ENCODE results near the gene TWIST2.

TWIST2 gene

DNA sequence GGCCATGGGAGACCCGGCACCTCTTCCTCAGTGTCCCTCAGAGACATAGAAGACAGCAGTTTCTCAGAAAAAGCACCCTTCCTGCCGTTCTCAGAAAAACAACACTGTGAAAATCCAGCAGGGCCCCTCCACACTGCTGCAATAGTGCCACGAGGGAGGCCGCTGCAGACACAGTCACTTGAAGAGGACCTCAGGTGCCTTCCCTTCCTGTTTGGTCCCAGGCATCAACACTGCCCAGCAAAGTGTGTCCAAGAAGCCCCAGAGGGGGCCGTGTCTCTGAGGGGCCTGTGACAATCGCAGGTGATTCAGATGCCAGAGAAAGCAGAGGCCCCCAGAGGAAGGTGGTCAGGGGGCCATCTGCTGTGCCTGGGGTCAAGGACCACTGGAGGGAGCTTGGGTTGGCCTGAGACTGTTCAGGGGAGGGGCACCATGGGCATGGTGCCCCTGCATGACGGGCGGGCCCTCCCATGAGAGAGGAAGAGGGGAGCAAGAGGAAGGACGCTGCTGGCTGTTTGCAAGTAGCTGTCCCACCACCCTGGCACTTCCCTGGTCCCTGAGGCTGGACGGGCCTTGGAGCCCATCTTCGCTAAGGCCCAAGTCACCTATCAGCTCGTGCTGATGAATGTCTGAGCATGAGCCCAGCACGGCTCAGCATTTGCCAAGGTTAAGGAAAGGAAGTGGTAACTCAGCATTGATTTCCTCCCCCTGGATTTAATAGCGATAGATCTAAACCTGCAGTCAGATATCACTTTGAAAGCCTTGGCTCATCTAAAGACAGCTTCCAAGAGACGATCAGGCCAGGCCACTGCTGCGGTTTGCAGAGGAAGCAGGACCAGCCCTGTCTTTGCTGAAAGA, 9.1 kb downstream of the TWIST2 start:
- DNase-seq (ENCODE audit: low read depth) = no peak

DNA sequence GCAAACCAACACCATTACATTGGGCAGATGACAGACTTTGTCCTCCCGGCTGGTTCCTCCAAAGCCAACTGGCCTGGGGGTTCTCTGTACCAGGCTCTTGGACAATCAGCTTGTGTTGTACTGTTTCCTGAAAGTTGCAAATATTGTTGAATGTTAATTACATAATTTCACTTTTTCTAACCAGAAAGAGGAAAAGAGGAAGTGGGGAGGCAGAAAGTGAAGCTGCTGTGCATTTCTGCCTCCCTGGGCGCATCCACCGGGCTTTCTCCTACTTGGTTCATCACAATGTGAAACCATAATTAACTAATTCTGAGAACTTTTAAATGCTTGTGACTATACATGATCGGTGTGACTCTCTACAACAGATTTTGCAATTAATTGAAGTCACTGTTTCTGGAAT, 10.1 kb downstream of the TWIST2 start:
- DNase-seq (ENCODE audit: low read depth) = no peak

DNA sequence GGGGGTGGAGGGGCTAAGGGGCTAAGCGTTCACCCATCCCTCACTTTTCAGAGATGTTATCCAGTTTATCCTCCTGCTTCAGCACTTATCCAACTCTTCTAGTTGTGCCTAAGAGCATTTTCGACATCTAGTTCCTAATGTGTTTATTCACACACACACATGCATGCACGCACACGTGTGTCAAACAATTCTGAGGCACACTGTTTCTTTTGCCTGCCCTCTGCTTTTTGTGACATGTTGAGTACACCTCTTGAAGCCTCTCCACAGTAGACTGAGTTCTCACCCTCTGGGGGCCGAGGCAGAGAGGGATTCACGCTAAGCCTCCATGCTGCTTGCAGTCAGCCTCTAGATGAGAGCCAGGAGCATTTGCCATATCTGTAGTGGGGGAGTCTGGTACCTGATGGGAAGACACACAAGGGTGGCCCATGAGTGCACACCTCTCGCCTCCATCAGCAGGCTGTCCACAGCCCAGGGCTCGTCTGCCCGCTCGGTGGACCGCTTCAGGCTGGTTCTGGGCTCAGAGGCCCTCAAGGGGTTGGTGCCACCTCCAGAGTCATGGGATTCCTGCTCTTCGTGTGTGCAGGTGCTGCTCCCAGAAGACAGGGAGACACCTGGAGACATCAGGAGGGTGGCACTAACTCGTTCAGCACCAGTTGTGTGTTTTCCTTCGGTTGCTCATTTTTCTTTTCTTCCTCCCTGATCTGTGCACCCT, 11.9 kb downstream of the TWIST2 start:
- DNase-seq (ENCODE audit: low read depth) = no peak

DNA sequence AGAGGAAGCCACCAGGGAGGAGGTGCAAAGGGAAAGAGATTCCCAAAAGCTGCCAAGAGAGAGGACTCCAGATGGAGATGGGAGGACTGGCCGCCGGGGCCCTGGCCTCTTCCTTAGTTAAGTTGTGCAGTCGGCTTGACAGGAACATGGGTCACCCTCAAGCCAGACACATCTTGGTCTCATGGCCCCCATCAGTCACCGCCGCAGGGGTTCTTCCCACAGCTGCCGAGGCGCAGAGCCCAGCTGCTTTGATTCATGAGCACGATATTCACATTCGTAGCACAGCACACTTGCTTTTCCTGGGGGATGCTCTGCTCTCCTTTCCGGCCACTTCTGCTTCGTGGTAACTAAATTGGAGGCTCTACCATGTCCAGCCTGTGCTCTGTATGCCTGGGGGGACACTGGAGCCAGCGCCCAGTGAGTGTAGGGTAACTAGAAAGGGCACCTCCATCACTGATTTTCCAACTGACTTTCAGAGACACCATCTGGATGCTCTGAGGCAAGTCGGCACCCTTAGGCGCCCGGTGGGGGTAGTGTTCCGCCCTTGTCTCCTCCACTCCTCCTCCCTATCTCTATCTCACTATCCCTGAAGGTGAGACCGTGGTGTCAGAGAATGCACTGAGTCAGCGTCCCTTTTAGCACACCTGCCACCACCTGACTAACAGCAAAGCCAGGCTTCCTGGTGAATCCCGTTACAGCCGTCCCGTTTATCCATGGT, 13.3 kb downstream of the TWIST2 start:
- DNase-seq (ENCODE audit: low read depth) = no peak

DNA sequence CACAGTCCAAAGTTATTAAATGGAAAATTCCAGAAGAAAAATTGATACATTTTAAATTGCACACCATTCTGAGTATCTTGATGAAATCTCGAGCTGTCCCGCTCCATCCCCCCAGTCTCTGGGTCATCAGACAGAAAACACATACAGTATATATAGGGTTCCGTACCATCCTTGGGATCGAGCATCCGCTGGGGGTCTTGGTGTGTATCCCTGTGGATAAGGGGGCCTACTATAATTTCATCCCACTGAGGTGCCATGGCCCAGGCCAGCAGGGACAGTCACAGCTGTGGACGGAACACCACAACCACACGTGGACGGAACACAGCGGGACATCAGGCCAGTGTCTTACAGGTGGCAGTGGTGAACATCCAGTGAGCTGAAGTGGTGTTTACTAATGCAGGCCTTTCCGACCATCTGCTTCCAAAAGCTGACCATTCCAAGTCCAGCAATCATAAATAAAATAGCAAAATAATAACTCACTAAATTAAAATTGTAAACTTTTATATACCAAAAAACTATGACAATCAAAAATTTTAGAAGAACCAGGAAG, 14.0 kb downstream of the TWIST2 start:
- DNase-seq (ENCODE audit: low read depth) = no peak

DNA sequence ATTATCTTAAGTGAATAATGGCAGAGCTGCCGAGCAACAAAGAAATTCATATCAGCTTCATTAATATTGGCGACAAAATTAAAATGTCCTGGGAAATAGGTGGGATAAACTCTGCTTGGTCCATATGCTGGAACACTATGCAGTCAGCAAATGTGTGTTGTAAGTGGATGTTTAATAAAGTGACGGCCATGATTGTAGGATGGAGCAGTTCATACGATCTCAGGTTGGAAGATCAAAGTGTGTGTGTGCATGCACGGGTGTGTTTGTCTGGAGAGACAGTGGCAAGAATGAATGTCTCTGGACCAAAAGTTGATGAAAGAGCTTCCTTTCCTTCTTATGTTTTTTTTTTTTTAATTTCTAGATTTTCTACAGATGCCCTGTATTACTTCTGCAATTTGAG, 14.8 kb downstream of the TWIST2 start:
- DNase-seq (ENCODE audit: low read depth) = no peak

DNA sequence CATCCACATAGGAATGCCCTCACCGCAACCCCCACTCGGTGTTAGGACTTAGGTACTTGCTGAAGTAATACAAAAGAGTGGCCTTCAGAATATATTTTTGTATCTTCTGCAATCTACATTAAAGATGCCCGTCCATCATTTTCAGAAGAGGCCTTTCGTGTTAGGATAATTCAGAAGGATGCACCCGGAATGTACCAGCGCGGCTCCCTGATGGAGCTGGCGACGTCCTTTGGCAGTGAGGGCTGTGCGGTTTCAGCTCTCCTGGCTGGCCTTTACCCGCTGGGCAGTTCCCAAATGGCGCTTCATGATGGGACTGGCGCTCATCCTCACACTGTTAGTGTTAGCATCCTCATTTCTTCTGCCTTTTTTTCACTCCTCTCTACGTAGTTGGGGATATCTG, 15.3 kb downstream of the TWIST2 start:
- no peak for DNase-seq (ENCODE audit: low read depth)

DNA sequence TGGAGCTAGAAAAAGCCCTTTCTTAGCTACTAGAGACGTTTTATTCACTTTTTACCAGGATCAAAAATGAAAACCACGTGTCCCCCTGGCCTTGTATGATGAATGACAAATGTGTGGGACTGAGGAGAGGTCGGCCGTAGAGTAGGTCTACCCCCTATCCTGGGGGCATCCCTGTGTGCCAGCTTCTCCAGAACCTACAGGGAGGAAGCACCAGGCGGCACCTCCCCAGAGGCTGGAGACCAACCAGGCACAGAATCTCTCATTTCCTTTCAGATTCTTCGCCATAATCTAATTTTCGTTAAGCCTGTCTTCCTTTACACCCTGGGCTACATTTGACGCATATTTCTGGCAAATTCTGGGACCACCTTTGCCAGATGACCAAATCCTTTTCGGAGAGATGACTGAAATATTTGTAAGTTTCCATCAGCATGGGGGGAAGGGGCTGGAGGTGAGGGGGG, 15.9 kb downstream of the TWIST2 start:
- DNase-seq (ENCODE audit: low read depth) = no peak

DNA sequence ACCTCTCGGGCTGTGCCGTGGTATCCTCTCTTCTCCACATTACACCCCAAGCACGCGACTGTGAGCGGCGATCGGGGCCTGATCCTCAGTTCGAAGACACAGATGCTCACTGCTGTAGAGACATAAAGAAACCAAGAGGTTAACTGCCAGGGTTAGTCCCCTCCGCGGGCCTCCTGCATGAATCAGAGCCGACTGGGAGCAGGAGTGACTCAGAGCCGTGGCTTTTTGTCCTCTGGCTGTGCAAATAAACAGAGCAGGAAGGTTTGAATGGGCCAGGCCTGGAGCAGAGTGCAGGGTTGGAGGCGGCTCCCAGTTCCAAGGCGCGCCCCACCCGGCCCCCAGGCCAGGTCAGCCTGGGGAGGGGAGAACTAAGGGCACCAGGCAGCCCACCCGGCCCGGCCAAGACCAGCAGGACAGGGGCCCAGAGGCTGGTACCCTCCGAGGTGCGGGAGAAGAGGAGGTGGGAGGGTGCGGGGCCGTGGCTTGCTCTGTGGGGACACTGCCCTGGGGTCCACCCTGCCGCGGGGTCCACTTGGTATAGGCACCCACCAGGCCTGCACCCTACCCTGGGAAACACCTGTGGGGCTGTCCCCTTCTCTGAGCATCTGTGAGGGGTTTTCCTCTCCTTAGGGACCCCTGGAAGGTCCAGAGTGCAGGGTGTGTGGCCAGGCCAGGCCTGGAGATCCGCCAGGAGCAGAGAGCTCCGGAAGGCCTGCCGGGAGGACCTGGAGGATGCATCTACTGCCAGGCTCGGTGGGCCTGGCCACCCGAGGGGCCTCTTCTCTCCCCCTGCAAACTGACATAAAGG, 16.5 kb downstream of the TWIST2 start:
- DNase-seq (ENCODE audit: low read depth) = no peak

DNA sequence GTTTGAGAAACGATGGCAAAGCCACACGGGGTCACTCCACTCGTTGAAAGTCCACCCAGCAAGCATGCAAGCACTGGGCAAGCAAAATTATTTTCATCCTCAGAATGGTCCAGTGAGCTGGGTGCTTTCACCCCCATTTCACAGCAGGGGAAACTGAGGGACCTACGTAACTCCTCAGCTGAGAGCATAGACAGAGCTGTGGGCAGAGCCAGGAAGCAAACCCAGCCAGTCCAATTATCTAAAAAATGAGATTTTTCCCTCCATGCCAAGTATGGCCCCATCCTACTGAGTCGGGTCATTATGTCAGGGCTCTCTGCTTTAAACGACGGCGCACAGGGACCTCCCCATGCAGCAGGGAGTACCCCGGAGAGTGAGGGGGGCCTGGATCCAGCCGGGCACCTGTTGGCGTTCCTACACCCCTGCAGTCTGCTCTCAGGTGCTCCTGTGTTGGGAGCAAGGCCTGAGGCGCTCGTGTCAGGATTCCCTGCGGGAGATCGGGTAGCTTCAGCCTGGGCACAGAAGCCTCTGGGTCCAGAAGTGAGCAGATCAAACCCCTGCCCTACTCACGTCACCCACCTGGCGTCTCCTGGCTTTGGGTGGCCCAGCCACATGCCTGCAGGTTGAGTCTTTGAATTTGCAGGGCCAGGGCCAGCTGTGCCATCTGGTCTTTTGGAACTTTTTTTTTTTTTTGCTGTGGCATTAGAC, 17.3 kb downstream of the TWIST2 start:
- DNase-seq (ENCODE audit: low read depth) = no peak

DNA sequence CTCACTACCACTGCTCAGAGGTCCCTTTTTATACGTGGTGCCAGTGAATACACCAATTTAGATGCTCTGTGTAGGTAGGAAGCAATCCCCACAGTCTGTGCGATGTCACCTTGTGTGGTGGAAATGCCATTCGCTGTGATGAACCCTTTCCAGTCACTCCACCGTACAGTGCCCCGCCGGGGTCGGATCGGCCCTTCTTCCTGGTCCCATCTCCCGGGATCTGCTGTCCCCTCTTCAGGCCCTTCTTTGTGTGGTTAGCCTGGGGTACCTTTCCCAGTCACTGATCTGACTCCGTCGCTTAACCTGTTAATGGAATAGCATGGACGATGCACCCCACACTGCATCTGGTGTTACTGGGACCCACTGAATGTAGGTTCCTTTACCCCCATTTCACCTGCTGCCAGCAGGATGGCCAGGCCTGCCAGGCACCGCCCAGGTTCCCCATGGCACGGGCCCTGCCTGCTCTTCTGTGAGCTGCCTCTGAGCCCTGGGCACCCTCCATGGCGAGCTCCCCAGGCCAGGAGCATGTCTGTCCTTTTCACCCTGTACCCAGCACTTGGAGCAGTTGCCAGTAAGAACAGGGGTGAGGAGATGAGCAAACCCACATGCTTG, 18.0 kb downstream of the TWIST2 start:
- no peak for DNase-seq (ENCODE audit: low read depth)

DNA sequence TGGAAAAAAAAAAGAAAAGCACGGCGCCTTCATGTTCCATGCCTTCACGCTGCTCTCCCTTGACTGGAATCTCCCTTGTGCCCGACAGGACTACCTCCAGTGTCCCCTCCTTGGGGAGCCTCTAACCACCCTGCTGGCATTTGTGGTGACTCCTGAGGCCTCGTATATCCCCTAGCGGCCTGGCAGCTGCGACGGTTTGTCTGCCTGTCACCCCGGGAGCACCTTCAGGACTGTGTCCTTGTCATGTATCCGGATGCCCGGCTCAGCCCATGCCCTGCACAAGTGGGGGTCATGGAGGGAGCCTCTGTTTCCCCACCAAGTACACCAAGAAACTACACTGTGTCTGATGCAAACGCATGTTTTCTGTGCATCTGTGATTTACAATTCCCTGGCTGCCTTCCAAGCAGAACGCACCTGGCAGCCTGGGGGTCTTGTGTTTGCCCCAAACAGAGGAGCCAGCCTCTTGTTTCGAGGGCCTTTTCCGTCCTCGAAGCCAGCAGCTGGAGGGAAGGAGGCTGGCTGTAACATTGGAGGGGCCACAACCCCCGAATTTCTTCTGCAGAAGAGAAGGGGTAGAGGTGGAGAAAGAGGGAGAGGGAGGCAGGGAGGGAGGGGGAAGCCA, 18.9 kb downstream of the TWIST2 start:
- DNase-seq (ENCODE audit: low read depth) = no peak

DNA sequence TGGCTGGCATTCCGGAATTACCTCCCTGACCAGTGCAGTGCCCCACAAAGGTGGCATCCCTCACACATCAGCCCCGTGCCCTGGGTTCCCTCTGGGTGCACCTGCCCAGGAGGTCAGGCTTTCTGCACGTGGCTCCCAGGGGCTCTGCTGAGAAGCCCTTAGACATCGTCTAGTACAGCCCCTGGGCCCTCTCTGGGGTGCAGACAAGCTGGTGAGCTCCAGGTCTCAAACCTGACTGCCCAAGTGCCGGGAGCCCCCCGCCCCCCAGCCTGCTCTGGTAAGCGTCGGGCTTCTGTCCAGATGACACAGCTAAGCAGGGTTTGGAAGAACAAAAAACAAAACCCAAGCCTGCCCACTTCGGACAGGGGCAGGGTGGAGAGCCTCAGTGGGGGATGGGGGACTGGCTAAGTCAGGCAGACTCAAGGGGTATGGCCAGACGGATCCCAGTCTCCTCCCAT, 20.2 kb downstream of the TWIST2 start:
- DNase-seq (ENCODE audit: low read depth) = no peak

DNA sequence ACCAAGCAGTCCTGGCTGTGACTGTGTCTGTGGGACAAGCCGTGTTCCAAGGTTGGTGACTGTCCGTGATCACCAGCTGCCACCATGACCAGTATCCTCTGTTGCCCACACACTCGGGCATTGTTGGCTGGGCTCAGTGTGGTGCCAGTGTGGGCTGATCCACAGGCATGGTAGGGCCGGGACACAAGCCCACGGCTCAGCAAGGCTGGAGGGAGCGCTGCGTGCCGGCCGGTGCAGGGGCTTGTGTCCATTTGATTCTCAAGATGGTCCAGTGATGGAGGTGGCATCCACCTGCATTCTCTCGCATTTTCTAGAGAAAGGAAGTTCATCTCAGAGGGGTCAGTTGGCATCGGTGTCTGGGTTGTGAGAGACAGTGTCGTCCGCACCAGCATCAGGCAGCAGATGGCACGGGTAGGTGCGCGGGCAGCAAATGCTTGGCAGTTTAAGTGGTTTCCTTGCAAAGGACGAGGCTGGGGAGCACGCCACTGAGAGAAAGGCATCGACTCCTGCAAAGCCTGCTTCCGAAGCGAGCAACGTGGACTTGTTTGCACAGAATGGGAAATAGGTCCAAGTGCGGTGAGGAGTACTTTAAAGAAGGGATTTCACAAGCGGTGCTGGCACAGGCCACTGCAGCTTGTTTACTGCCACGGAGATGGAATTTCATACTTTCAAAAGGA, 20.9 kb downstream of the TWIST2 start:
- DNase-seq (ENCODE audit: low read depth) = no peak

DNA sequence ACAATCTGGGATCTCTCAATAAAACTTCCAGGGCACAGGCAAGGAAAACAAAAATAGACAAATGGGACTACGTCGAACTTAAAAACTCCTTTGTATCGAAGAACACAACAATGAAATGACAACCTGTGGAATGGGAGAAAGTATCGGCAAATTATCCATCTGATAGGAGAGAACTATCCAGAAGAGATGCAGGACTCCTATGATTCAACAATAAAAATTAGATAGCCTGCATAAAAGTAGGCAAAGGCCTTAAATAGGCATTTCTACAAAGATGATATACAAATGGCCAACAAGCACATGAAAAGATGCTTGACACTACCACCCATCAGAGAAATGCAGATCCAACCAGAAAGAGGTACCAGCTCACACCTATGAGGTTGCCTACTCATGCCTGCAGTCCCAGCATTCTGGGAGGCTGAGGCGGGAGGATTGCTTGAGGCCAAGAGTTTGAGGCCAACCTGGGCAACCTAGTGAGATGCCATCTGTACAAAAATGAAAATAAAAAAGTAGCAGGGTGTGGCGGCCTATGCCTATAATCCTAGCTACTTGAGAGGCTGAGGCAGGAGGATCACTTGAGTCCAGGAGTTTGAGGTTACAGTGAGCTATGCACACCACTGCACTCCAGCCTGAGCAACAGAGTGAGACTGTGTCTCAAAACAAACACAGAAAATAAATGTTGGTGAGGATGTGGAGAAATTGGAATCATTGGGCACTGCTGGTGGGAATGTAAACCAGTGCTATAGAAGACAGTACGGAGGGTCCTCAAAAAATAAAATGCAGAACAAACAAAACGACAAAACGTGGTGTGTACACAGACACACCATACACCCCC, 21.6 kb downstream of the TWIST2 start:
- no peak for DNase-seq (ENCODE audit: low read depth)

DNA sequence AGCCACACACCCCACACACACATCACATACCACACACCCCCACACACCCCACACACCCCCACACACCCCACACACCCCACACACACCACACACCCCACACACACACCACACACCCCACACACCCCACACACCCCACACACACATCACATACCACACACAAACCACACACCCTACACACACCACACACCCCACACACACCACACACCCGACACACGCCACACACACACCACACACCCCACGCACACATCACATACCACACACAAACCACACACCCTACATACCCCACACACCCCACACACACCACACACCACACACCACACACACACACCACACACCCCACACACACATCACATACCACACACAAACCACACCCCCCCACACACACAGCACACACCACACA, 22.4 kb downstream of the TWIST2 start:
- DNase-seq (ENCODE audit: low read depth) = no peak

DNA sequence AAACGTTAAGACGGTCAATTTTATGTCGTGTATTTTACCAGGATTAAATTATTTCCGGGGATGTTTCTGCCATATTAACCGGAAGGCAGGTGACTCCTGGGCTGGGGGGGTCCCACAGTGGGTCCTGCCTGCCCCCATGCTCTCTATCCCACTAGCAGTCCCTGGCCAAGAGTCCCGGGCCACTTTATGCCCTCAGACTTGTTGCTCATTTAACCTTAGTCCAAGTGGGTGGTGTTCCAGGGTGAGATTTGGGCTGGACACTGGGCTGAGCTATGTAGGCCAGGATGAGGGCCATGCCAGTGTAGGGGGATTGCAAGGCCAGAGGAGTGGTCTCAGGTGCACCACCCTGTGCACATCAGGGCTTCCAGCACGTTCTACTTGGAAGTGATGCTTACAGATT, 24.1 kb downstream of the TWIST2 start:
- DNase-seq (ENCODE audit: low read depth) = no peak

DNA sequence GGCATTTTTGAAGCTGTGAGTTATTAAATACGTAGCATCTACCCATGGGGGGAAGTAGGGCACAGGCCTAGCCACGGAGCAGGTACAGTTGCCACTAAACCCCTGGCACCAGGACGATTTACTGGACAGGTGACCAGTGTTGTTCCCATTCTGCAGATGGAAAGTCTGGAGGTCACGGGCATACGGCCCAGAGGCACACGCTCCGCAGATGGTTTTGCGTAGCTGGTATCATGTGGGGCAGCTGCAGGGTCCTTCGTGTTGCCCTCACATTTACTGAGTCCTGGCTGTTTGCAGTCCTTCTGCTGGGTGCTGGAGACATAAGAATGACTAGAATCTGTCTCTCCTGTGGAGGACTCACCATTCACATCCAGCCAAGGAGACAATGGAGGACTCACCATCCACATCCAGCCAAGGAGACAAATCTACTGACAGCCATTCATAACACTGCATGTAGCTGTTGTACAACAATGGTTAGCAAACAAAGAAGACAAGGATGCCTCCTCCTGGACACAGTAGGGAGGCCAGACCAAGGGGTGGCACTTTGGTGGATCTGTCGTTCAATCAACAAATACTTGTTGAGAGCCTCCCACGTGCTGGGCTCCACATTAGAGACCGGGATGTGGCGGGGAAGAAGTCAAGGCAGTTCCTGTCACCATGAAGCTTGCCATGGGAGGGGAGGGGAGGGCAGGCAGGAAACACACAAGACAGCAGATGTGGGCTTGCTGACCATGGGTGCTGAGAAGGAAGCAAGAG, 24.9 kb downstream of the TWIST2 start:
- DNase-seq (ENCODE audit: low read depth) = no peak
